HG02884 (cell line): ENCODE measurements around the gene ADGRB2.

Experiments used
- ATAC-seq: cut with Tn5 transposase; IDR thresholded peaks from one replicate; pipeline ENCODE4 v1.9.1; 2021; ENCODE audit warnings: mild to moderate bottlenecking, moderate library complexity; ENCODE audit not compliant: unreplicated experiment

The ADGRB2 gene

GRCh38 chr1:31782421-31783410, 18.6 kb upstream of the ADGRB2 start:
- no peak for ATAC-seq

GRCh38 chr1:31781756-31782371, 17.7 kb upstream of the ADGRB2 start:
- ATAC-seq: no peak

- no peak for ATAC-seq
Observed at GRCh38 chr1:31781138-31781755, 17.1 kb upstream of the ADGRB2 start.

- ATAC-seq: no peak
Observed at GRCh38 chr1:31780632-31781031, 16.5 kb upstream of the ADGRB2 start.

GRCh38 chr1:31779687-31780086, 15.5 kb upstream of the ADGRB2 start:
- no peak for ATAC-seq

GRCh38 chr1:31778763-31779488, 14.8 kb upstream of the ADGRB2 start:
- no peak for ATAC-seq

- no peak for ATAC-seq
Observed at GRCh38 chr1:31776516-31776915, 12.4 kb upstream of the ADGRB2 start.

GRCh38 chr1:31776032-31776431, 11.9 kb upstream of the ADGRB2 start:
- ATAC-seq: no peak

GRCh38 chr1:31775210-31775999, 11.3 kb upstream of the ADGRB2 start:
- ATAC-seq: no peak

GRCh38 chr1:31774495-31774894, 10.4 kb upstream of the ADGRB2 start:
- no peak for ATAC-seq

- no peak for ATAC-seq
Observed at GRCh38 chr1:31773861-31774260, 9.7 kb upstream of the ADGRB2 start.

- no peak for ATAC-seq
Observed at GRCh38 chr1:31772669-31773248, 8.6 kb upstream of the ADGRB2 start.

- no peak for ATAC-seq
Observed at GRCh38 chr1:31771891-31772668, 7.9 kb upstream of the ADGRB2 start.

GRCh38 chr1:31769720-31770390, 5.7 kb upstream of the ADGRB2 start:
- no peak for ATAC-seq

- no peak for ATAC-seq
Observed at GRCh38 chr1:31768939-31769704, 5.0 kb upstream of the ADGRB2 start.

- no peak for ATAC-seq
Observed at GRCh38 chr1:31768407-31768907, 4.3 kb upstream of the ADGRB2 start.

GRCh38 chr1:31767225-31767624, 3.1 kb upstream of the ADGRB2 start:
- ATAC-seq: no peak

- no peak for ATAC-seq
Observed at GRCh38 chr1:31765516-31765915, 1.4 kb upstream of the ADGRB2 start.
